Measurements from ENCODE around the gene ANKRD11.
"Not testable (repeated sequence)": the region's sequence is repeated elsewhere in the genome, so short reads cannot be mapped to it uniquely, and the experiment has no call there.

ANKRD11 gene

DNA sequence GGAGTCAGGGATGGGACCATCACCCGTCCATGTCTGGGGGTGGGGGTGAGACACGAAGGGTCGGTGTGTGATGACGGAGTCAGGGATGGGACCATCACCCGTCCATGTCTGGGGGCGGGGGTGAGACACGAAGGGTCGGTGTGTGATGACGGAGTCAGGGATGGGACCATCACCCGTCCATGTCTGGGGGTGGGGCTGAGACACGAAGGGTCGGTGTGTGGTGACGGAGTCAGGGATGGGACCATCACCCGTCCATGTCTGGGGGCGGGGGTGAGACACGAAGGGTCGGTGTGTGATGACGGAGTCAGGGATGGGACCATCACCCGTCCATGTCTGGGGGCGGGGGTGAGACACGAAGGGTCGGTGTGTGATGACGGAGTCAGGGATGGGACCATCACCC is 69.1 kb downstream of the ANKRD11 start:
- H3K9ac ChIP-seq (ENCODE audit: low read depth, low read length); H3K27me3 ChIP-seq (ENCODE audit: insufficient read depth, low read length); H3K4me3 ChIP-seq (ENCODE audit: low read length); H3K27ac ChIP-seq (ENCODE audit: low read length); H3K9me3 ChIP-seq (ENCODE audit: insufficient read depth, low read depth, low read length): not testable (repeated sequence)
- Histone ChIP-seq H3K4me1 (ENCODE audit: insufficient read depth, low read length) (peaks cover 23% of the 10 kb centered on the region), H3K36me3 (ENCODE audit: insufficient read depth, low read depth, low read length) (peaks cover 16% of the 10 kb centered on the region)

DNA sequence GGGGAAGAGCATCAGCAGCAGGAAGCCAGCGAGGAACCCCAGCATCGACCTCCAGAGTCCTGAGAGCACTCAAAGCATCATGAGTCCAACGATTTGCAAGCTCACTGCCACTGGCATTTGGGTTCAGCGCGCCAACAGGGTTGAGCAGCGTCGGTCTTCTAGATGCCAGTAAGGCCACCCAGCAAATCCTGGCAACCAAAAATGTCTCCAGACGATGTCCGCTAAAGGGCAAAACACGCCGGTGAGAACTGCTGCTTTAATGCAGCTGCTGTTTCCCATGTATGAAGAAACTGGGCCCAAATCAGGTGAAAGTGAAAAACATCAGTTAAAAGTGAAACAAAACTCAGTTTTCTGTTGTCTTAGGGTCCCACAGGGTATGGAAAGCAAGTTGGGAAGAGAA is 70.2 kb downstream of the ANKRD11 start:
- H3K36me3 ChIP-seq (ENCODE audit: insufficient read depth, low read depth, low read length), result peaks cover 19% of the 10 kb centered on the region
- no peak overlapping the region for H3K27ac ChIP-seq (ENCODE audit: low read length)
- no peaks in the 10 kb centered on the region for H3K9me3 ChIP-seq (ENCODE audit: insufficient read depth, low read depth, low read length)
- H3K27me3 ChIP-seq (ENCODE audit: insufficient read depth, low read length), result no peaks in the 10 kb centered on the region
- no peak overlapping the region for H3K9ac ChIP-seq (ENCODE audit: low read depth, low read length)
- no peak overlapping the region for H3K4me3 ChIP-seq (ENCODE audit: low read length)
- H3K4me1 ChIP-seq (ENCODE audit: insufficient read depth, low read length), result peaks cover 17% of the 10 kb centered on the region

DNA sequence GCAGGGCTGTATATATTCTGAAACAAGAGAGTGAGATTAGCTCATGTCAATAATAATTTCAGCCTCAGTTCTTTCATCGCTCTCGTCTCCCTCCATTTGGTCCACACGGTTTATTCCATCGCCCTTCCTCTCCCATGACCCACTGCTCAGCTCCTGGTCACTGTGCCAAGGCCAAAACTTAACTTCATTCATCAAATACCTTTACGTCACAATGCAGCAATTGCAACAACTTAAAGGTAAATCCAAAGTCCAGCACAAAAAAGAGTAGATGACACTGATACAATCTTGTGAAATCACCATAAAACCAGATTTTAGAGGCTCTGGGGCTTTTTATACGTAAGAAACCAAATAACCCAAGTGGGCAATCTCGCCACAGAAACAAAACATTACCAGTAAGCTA is 72.0 kb downstream of the ANKRD11 start:
- peaks cover 22% of the 10 kb centered on the region for H3K36me3 ChIP-seq (ENCODE audit: insufficient read depth, low read depth, low read length)
- H3K9me3 ChIP-seq (ENCODE audit: insufficient read depth, low read depth, low read length), result no peaks in the 10 kb centered on the region

DNA sequence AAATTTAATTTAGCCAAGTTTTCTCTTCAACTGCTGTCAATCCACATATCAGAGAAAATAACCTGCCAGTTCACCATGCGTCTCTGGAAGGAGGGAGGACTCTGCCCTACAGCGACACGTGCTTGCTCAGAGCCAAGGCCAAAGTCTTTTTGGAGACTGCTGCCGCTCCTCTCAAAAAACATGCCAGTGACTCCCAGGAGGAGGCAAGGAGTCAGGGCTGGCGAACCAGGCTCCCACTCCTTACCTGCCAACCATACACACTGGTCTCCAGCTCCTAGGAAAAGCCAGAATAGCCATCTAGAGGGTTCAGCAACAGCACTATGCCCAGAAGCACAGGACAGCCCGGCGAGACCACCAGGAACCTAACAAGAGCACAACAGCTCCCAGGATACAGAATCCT is 73.0 kb downstream of the ANKRD11 start:
- Histone ChIP-seq H3K36me3 (ENCODE audit: insufficient read depth, low read depth, low read length) (peaks cover 22% of the 10 kb centered on the region), H3K4me3 (ENCODE audit: low read length) (no peak overlapping the region), H3K9me3 (ENCODE audit: insufficient read depth, low read depth, low read length) (no peaks in the 10 kb centered on the region), H3K9ac (ENCODE audit: low read depth, low read length) (no peak overlapping the region), H3K4me1 (ENCODE audit: insufficient read depth, low read length) (peaks cover 14% of the 10 kb centered on the region; the same call in 1 of the 2 replicates), H3K27me3 (ENCODE audit: insufficient read depth, low read length) (no peaks in the 10 kb centered on the region), H3K27ac (ENCODE audit: low read length) (no peak overlapping the region)

More for the DNA sequence above, 72.0 kb downstream of the ANKRD11 start:
- Histone ChIP-seq H3K27ac (ENCODE audit: low read length) (no peak overlapping the region), H3K4me1 (ENCODE audit: insufficient read depth, low read length) (peaks cover 9% of the 10 kb centered on the region), H3K9ac (ENCODE audit: low read depth, low read length) (no peak overlapping the region), H3K27me3 (ENCODE audit: insufficient read depth, low read length) (no peaks in the 10 kb centered on the region), H3K4me3 (ENCODE audit: low read length) (no peak overlapping the region)

DNA sequence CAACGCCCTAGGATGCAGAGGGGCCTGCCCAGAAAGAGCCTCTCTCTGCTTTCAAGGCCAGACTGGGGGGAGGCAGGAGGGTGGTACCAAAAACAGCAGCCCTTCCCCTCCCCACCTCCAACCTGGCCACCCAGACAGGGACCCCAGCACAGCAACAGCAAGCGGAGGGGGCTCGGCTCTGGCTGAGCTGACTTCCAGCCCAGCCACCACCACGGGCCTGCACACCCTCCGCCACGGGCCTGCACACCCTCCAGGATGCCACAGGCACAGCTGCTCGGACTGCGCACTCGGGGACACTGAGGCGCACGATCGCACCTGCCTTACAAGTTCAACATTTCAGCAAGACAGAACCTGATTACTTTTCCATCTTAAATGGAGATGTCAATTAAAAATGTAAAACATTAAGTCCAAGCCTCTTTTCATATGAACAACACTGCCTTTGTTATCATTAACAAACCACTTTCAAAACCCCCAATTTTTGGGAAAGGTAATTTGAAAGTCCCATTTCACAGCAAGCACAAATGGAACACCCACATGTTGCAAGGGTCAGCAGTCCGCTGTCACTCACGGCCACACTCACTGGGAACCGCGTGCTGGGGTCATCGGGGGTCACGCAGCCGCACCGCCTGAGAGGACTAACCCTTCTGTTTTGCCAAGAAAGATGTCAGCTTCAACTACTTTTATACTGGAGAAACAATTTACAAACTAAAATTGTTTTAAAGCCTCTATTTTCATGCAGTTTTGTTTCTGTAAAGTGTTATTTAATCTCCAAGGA is 76.4 kb downstream of the ANKRD11 start:
- peaks cover 23% of the 10 kb centered on the region for H3K4me1 ChIP-seq (ENCODE audit: insufficient read depth, low read length)

DNA sequence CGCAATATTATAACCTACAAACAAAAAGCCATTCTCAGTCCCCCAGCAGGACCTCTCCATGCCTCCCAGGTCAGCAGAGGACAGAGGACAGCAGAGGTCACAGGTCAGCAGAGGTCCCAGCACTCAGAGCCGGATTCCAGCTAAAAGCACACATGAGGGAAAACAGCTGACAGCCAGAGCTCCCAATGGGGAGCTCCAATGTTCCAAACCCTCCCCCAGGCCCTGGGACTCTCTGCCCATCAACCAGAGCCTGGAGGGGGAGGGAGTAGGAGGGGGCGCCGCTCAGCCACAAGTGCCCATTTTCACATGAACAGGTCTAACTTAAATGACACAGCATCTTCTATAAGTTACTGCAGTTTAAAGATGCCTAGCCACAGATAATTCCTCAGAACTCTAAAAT is 77.5 kb downstream of the ANKRD11 start:
- peaks cover 28% of the 10 kb centered on the region for H3K4me1 ChIP-seq (ENCODE audit: insufficient read depth, low read length)
- H3K27me3 ChIP-seq (ENCODE audit: insufficient read depth, low read length), result no peaks in the 10 kb centered on the region
- H3K36me3 ChIP-seq (ENCODE audit: insufficient read depth, low read depth, low read length), result peaks cover 8% of the 10 kb centered on the region; the same call in 1 of the 2 replicates
- no peak overlapping the region for H3K4me3 ChIP-seq (ENCODE audit: low read length)
- no peak overlapping the region for H3K9ac ChIP-seq (ENCODE audit: low read depth, low read length)
- H3K27ac ChIP-seq (ENCODE audit: low read length), result no peak overlapping the region
- H3K9me3 ChIP-seq (ENCODE audit: insufficient read depth, low read depth, low read length), result no peaks in the 10 kb centered on the region

More for the DNA sequence above, 76.4 kb downstream of the ANKRD11 start:
- H3K27me3 ChIP-seq (ENCODE audit: insufficient read depth, low read length), result no peaks in the 10 kb centered on the region
- peaks cover 14% of the 10 kb centered on the region for H3K36me3 ChIP-seq (ENCODE audit: insufficient read depth, low read depth, low read length)
- no peak overlapping the region for H3K4me3 ChIP-seq (ENCODE audit: low read length)
- H3K9ac ChIP-seq (ENCODE audit: low read depth, low read length), result no peak overlapping the region
- no peak overlapping the region for H3K27ac ChIP-seq (ENCODE audit: low read length)
- no peaks in the 10 kb centered on the region for H3K9me3 ChIP-seq (ENCODE audit: insufficient read depth, low read depth, low read length)

DNA sequence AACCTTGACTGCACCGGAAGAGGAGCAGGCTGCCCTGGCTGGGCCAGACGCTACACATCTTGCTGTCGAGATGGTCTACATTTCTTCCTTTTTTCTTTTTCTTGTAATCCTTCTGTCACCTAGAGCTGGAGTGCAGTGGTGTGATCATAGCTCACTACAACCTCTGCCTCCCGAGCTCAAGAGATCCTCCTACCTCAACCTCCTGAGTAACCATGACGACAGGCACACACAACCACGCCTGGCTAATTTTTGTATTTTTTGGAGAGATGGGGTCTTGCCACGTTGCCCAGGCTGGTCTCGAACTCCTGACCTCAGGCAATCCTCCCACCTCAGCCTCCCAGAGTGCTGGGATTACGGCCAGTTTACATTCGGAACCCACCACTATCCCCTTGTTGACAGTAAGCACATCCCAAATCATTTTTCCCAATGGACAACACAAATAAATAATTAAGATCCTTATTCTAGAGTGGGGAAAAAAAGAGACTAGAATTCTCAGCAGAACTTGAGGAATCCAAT is 79.0 kb downstream of the ANKRD11 start:
- Histone ChIP-seq H3K4me3 (ENCODE audit: low read length) (no peak overlapping the region), H3K4me1 (ENCODE audit: insufficient read depth, low read length) (peaks cover 39% of the 10 kb centered on the region), H3K27ac (ENCODE audit: low read length) (no peak overlapping the region), H3K27me3 (ENCODE audit: insufficient read depth, low read length) (no peaks in the 10 kb centered on the region), H3K9me3 (ENCODE audit: insufficient read depth, low read depth, low read length) (no peaks in the 10 kb centered on the region), H3K36me3 (ENCODE audit: insufficient read depth, low read depth, low read length) (0 out of 2 replicates have a peak, but pooled peaks cover 5% of the 10 kb centered on the region), H3K9ac (ENCODE audit: low read depth, low read length) (no peak overlapping the region)

DNA sequence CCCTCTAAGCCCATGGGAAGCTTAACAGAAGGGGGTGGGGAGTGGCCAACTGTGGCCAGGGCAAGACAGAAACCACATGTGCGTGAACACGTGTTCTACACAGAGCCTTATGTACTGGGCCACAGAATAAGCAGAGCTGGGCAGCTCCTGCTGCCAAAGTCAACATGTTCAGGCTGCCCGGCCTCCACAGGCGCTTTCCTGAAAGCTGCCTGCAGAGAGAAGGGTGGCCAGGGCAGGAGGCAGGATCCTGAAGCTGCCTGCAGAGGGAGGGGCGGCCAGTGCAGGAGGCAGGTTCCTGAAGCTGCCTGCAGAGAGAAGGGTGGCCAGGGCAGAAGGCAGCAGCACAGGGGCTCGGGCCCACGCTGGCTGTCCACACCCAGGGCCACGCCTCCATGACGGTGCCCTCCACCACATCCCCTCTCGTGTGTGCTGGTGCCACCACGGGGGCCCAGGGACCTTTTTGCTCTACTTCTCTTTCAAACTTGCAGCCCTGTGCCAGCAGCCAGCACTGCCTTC is 79.5 kb downstream of the ANKRD11 start:
- Histone ChIP-seq H3K4me1 (ENCODE audit: insufficient read depth, low read length) (peaks cover 42% of the 10 kb centered on the region), H3K27ac (ENCODE audit: low read length) (no peak overlapping the region), H3K9me3 (ENCODE audit: insufficient read depth, low read depth, low read length) (no peaks in the 10 kb centered on the region), H3K27me3 (ENCODE audit: insufficient read depth, low read length) (no peaks in the 10 kb centered on the region), H3K4me3 (ENCODE audit: low read length) (no peak overlapping the region), H3K9ac (ENCODE audit: low read depth, low read length) (no peak overlapping the region; the same call in 1 of the 2 replicates), H3K36me3 (ENCODE audit: insufficient read depth, low read depth, low read length) (0 out of 2 replicates have a peak, but pooled peaks cover 4% of the 10 kb centered on the region)

DNA sequence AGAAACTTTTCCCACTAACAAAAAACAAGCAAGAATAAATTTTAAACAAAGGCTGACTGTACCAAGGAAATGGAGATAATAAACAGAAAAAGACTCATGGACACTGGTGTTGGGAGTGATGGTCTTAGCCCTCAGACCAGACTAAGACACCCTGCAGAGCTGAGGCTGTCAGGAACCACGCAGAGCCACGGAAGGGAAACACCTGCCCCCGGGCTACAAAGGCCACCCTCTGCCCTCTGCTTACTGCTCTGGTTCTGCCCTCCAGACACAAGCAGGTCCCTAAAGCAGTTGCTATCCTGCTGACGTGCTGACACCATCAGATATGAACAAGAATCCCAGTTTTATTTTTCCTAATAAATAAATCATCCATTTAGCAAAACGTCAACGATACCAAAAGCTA is 80.0 kb downstream of the ANKRD11 start:
- H3K4me1 ChIP-seq (ENCODE audit: insufficient read depth, low read length), result peaks cover 42% of the 10 kb centered on the region
- no peak overlapping the region for H3K9ac ChIP-seq (ENCODE audit: low read depth, low read length)
- H3K36me3 ChIP-seq (ENCODE audit: insufficient read depth, low read depth, low read length), result 0 out of 2 replicates have a peak, but pooled peaks cover 3% of the 10 kb centered on the region
- no peak overlapping the region for H3K4me3 ChIP-seq (ENCODE audit: low read length)
- no peak overlapping the region for H3K27ac ChIP-seq (ENCODE audit: low read length)
- no peaks in the 10 kb centered on the region for H3K27me3 ChIP-seq (ENCODE audit: insufficient read depth, low read length)
- no peaks in the 10 kb centered on the region for H3K9me3 ChIP-seq (ENCODE audit: insufficient read depth, low read depth, low read length)

DNA sequence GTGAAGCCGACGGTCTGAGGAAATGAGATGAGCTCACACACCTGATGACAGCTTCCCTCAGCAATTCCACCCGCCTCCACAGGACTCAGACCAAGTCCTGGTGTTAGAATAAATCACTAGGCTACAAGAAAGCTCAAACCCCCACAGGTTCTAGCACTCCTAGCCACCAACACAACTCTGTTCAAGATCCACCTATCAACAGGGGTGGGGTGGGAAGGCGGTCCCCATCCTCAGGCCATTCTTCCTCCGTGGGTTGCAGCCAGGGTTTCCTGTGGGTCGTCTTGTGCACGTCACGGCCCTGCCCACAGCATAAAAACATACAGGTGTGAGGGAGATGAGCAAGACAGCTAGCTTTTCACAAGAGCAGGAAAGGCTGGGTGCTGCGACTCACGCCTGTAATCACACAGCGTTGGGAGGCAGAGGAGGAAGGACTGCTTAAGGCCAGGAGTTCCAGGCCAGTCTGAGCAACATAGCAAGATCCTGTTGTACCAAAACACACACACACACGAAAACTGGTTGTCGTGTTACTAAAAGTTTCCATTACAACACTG is 81.1 kb downstream of the ANKRD11 start:
- H3K4me1 ChIP-seq (ENCODE audit: insufficient read depth, low read length), result peaks cover 48% of the 10 kb centered on the region

DNA sequence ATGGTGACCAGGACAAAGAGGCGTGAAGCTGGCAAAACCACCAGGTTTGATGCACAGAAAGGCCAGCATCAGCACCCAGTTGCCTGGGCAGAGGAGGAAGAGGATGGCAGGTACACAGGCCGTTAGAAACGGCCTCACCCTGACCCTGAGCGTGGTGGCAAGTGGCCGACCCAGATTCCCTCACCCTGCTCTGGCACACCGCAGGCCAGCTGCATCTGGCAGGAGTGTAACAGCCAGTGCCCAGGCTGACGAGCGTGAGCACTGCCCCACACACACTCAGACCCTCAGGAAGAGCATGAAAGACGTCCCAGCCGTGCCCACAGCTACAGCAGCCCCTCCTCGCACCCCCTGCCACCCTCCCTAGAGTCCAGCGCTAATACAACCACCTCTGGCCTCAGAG is 82.0 kb downstream of the ANKRD11 start:
- H3K36me3 ChIP-seq (ENCODE audit: insufficient read depth, low read depth, low read length), result no peaks in the 10 kb centered on the region
- H3K27me3 ChIP-seq (ENCODE audit: insufficient read depth, low read length), result no peaks in the 10 kb centered on the region
- H3K9me3 ChIP-seq (ENCODE audit: insufficient read depth, low read depth, low read length), result no peaks in the 10 kb centered on the region
- H3K27ac ChIP-seq (ENCODE audit: low read length), result no peak overlapping the region
- no peak overlapping the region for H3K4me3 ChIP-seq (ENCODE audit: low read length)
- no peak overlapping the region for H3K9ac ChIP-seq (ENCODE audit: low read depth, low read length)
- H3K4me1 ChIP-seq (ENCODE audit: insufficient read depth, low read length), result peaks cover 50% of the 10 kb centered on the region

More for the DNA sequence above, 81.1 kb downstream of the ANKRD11 start:
- H3K27ac ChIP-seq (ENCODE audit: low read length), result no peak overlapping the region
- H3K27me3 ChIP-seq (ENCODE audit: insufficient read depth, low read length), result no peaks in the 10 kb centered on the region
- no peaks in the 10 kb centered on the region for H3K9me3 ChIP-seq (ENCODE audit: insufficient read depth, low read depth, low read length)
- 0 out of 2 replicates have a peak, but pooled peaks cover 2% of the 10 kb centered on the region for H3K36me3 ChIP-seq (ENCODE audit: insufficient read depth, low read depth, low read length)
- no peak overlapping the region for H3K4me3 ChIP-seq (ENCODE audit: low read length)
- H3K9ac ChIP-seq (ENCODE audit: low read depth, low read length), result no peak overlapping the region

DNA sequence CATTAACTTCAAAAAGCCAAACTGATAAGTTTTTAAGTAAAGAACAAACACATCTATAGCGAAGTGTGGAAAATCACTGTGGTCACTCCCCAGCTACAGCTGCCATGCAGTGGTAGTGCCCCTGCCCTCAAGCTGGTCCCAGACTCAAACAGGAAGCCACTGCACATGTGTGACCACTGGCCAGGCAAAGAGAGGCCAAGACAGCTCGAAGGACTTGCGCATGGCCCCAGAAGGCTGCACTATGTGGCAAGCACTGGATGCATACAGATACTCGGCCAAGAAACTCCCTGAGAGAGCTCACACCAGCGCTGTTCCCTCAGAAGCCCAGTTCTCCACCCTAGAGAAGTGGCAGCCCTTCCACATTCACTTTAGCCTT is 82.4 kb downstream of the ANKRD11 start:
- no peaks in the 10 kb centered on the region for H3K27me3 ChIP-seq (ENCODE audit: insufficient read depth, low read length)
- H3K36me3 ChIP-seq (ENCODE audit: insufficient read depth, low read depth, low read length), result no peaks in the 10 kb centered on the region
- H3K4me3 ChIP-seq (ENCODE audit: low read length), result no peak overlapping the region
- no peak overlapping the region for H3K9ac ChIP-seq (ENCODE audit: low read depth, low read length)
- H3K9me3 ChIP-seq (ENCODE audit: insufficient read depth, low read depth, low read length), result no peaks in the 10 kb centered on the region
- peaks cover 50% of the 10 kb centered on the region for H3K4me1 ChIP-seq (ENCODE audit: insufficient read depth, low read length)
- no peak overlapping the region for H3K27ac ChIP-seq (ENCODE audit: low read length)
